HepG2 (cell line): ENCODE data around the gene F13B. TPM values are rescaled to one million over a fixed set of nuclear protein-coding genes. Genes with fewer than 3 reads are reported as not detected.
"Not testable (repeated sequence)": the region's sequence is repeated elsewhere in the genome, so short reads cannot be mapped to it uniquely, and the experiment has no call there.

Experiments
- ATAC-seq: fragments of 200-7000 bp; cut with Tn5 transposase; 3 replicates; pipeline ENCODE4 v1.9.1; 2020; ENCODE audit warnings: mild to moderate bottlenecking, moderate library complexity
- BruUV-seq: library from RNA; stranded (reverse); fragments of 400-500 nt; replicated peaks from 2 replicates; lab custom pipeline; 2021; lab: Mats Ljungman, UMichigan
- CTCF ChIA-PET: fragments of 300-600 bp; formaldehyde crosslinking; extraction: SDS; loops from one replicate; lab custom pipeline; 2021; ENCODE audit warnings: low total read pairs, inconsistent platforms, low intra/inter-chr PET ratio; lab: Yijun Ruan, JAX
- POLR2A ChIA-PET: fragments of 350-600 bp; sonication (Branson Sonifier 250); formaldehyde crosslinking; loops from one replicate; lab custom pipeline; 2020; ENCODE audit warnings: antibody characterized with exemption, inconsistent platforms; lab: Yijun Ruan, JAX
- DNase-seq: peaks from one replicate; pipeline ENCODE4 v3.0.0-alpha.2; 2015; ENCODE audit warnings: low spot score
- FAIRE-seq: peaks from 3 replicates; lab custom pipeline; 2011; peaks lifted over from hg19 to GRCh38; lab: Jason Lieb, UNC
- H2AFZ ChIP-seq: one replicate; pipeline ENCODE4 v1.6.1; 2011; ENCODE audit warnings: low read length, inconsistent platforms
- H3K27ac ChIP-seq: fragments of 300-600 bp; 3 replicates; pipeline ENCODE4 v1.8.0; 2011; ENCODE audit warnings: mixed run types, mild to moderate bottlenecking, mixed read lengths, low read length, inconsistent platforms; ENCODE audit not compliant: insufficient read depth; ENCODE audit errors: extremely low read length
- H3K27me3 ChIP-seq, 2 experiments: fragments of 200-600 bp in 1 of 2; 2 replicates in 1 of 2; 3 replicates in 1 of 2; pipeline versions ENCODE4 v1.6.0 to v1.8.0; 2011; ENCODE audit warnings: low read length in 2 of 2, mild to moderate bottlenecking in 2 of 2, moderate library complexity in 2 of 2, inconsistent platforms in 1 of 2; ENCODE audit not compliant: insufficient read depth in 2 of 2, control insufficient read depth in 1 of 2
- H3K36me3 ChIP-seq, 2 experiments: fragments of 200-600 bp in 1 of 2; replicated peaks in 1 of 2; 2 replicates in 1 of 2; 3 replicates in 1 of 2; pipeline versions ENCODE4 v1.5.1 to v1.8.0; 2011; ENCODE audit warnings: low read length in 2 of 2, inconsistent platforms in 1 of 2; ENCODE audit not compliant: insufficient read depth in 2 of 2, control insufficient read depth in 1 of 2
- H3K4me1 ChIP-seq: 2 replicates; pipeline ENCODE4 v1.5.1; 2012; ENCODE audit warnings: low read length, inconsistent platforms; ENCODE audit not compliant: insufficient read depth
- H3K4me2 ChIP-seq: 2 replicates; pipeline ENCODE4 v1.6.0; 2011; ENCODE audit warnings: low read depth, low read length, inconsistent platforms
- H3K4me3 ChIP-seq, 3 experiments: fragments of 200-600 bp in 1 of 3; sonication (generic), shearing (Covaris generic) in 1 of 3; replicated peaks in 1 of 3; 2 replicates each; pipeline ENCODE4 v1.5.1; 2011 to 2016; ENCODE audit warnings: low read length in 3 of 3, inconsistent platforms in 2 of 3, low read depth in 2 of 3, mild to moderate bottlenecking in 2 of 3, control low read depth in 1 of 3, mixed read lengths in 1 of 3; ENCODE audit not compliant: insufficient read depth in 1 of 3
- H3K79me2 ChIP-seq: one replicate; pipeline ENCODE4 v1.6.1; 2011; ENCODE audit warnings: low read length, inconsistent platforms; ENCODE audit not compliant: insufficient read depth
- H3K9ac ChIP-seq: 2 replicates; pipeline ENCODE4 v1.6.0; 2011; ENCODE audit warnings: mild to moderate bottlenecking, low read depth, low read length, inconsistent platforms; ENCODE audit not compliant: insufficient read depth
- H3K9me3 ChIP-seq: 2 replicates; pipeline ENCODE4 v1.5.1; 2012; ENCODE audit warnings: mild to moderate bottlenecking, low read length
- H4K20me1 ChIP-seq: 2 replicates; pipeline ENCODE4 v1.6.0; 2011; ENCODE audit warnings: inconsistent platforms, mild to moderate bottlenecking, low read length, moderate library complexity; ENCODE audit not compliant: insufficient read depth
- FOXP1 ChIP-seq, 2 experiments: fragments of 450-650 bp in 1 of 2; IDR thresholded peaks; 2 replicates each; pipeline ENCODE4 v1.6.1; 2017 to 2018; ENCODE audit warnings: antibody characterized with exemption in 1 of 2
- GMEB2 ChIP-seq: IDR thresholded peaks from 2 replicates; pipeline ENCODE4 v1.6.1; 2016; ENCODE audit warnings: missing biosample characterization, missing genetic modification reagents, low read depth
- GPN1 ChIP-seq: sonication (generic); formaldehyde crosslinking; IDR thresholded peaks from 2 replicates; pipeline ENCODE4 v1.5.1; 2020; ENCODE audit warnings: missing genetic modification reagents, borderline replicate concordance
- GZF1 ChIP-seq: sonication (generic); formaldehyde crosslinking; IDR thresholded peaks from 2 replicates; pipeline ENCODE4 v1.5.1; 2020; ENCODE audit warnings: mild to moderate bottlenecking, missing genetic modification reagents
- PCBP1 ChIP-seq: fragments of 200-400 bp; formaldehyde crosslinking; IDR thresholded peaks from 2 replicates; pipeline ENCODE4 v1.6.1; 2017; ENCODE audit warnings: mild to moderate bottlenecking, low read depth, low read length, borderline replicate concordance
- RBM39 ChIP-seq: fragments of 200-400 bp; formaldehyde crosslinking; IDR thresholded peaks from one replicate; pipeline ENCODE4 v1.6.1; 2018; ENCODE audit warnings: antibody characterized with exemption, mild to moderate bottlenecking, low read depth, low read length; ENCODE audit not compliant: poor library complexity, severe bottlenecking
- SP1 ChIP-seq, 2 experiments: fragments of 450-650 bp in 1 of 2; sonication (generic) in 1 of 2; formaldehyde crosslinking in 1 of 2; IDR thresholded peaks; 2 replicates each; pipeline versions ENCODE4 v1.4.0 to v1.6.1; 2016 to 2020; ENCODE audit warnings: missing genetic modification reagents in 1 of 2
- STAT5B ChIP-seq: sonication (generic); formaldehyde crosslinking; IDR thresholded peaks from 2 replicates; pipeline ENCODE4 v1.4.0; 2020; ENCODE audit warnings: missing genetic modification reagents
- TAF1 ChIP-seq: sonication (generic); formaldehyde crosslinking; IDR thresholded peaks from 2 replicates; pipeline ENCODE4 v1.4.0; 2020; ENCODE audit warnings: missing genetic modification reagents
- TARDBP ChIP-seq: sonication (generic); formaldehyde crosslinking; IDR thresholded peaks from 2 replicates; pipeline ENCODE4 v1.8.0; 2022; ENCODE audit warnings: mild to moderate bottlenecking, missing genetic modification reagents
- ZBTB21 ChIP-seq: sonication (generic); formaldehyde crosslinking; IDR thresholded peaks from 2 replicates; pipeline ENCODE4 v1.4.0; 2020; ENCODE audit warnings: missing genetic modification reagents
- ZBTB38 ChIP-seq: sonication (generic); formaldehyde crosslinking; IDR thresholded peaks from 2 replicates; pipeline ENCODE4 v1.5.1; 2020; ENCODE audit warnings: mild to moderate bottlenecking, missing genetic modification reagents
- ZNF235 ChIP-seq: sonication (generic); formaldehyde crosslinking; IDR thresholded peaks from 2 replicates; pipeline ENCODE4 v1.8.1; 2023; ENCODE audit warnings: mild to moderate bottlenecking, missing genetic modification reagents, borderline replicate concordance
- ZNF558 ChIP-seq: sonication (generic); formaldehyde crosslinking; IDR thresholded peaks from 2 replicates; pipeline ENCODE4 v1.9.0; 2022; ENCODE audit warnings: mild to moderate bottlenecking, missing genetic modification reagents, borderline replicate concordance
- ZNF629 ChIP-seq: sonication (generic); formaldehyde crosslinking; conservative IDR thresholded peaks from 2 replicates; pipeline ENCODE4 v1.5.0; 2020; ENCODE audit warnings: missing genetic modification reagents
- ZNF781 ChIP-seq: sonication (generic); formaldehyde crosslinking; IDR thresholded peaks from 2 replicates; pipeline ENCODE4 v1.5.1; 2020; ENCODE audit warnings: borderline replicate concordance, mild to moderate bottlenecking, missing genetic modification reagents; ENCODE audit errors: not compliant biosample characterization
- ZNF841 ChIP-seq: sonication (generic); formaldehyde crosslinking; IDR thresholded peaks from 2 replicates; pipeline ENCODE4 v1.8.1; 2023; ENCODE audit warnings: missing genetic modification reagents, borderline replicate concordance
- WGBS: methylation state at CpG from one replicate; pipeline ENCODE4 v1.1.6; 2017; ENCODE audit warnings: low lambda C conversion rate; 5-methylcytosine and 5-hydroxymethylcytosine counted together
- in situ Hi-C: cut with HindIII; loops from 2 replicates; pipeline ENCODE4 v1.10.0; 2017; ENCODE audit warnings: low pct_unique_long_range_greater_than_20kb; ENCODE audit not compliant: extremely low pct_ligation_motif_present
- intact Hi-C: fragments of 100-400 bp; cut with micrococcal nuclease; formaldehyde crosslinking; loops from one replicate; pipeline ENCODE4 v1.10.0; 2022; ENCODE audit not compliant: unreplicated experiment
- polyA plus RNA-seq, 8 experiments: library from polyadenylated mRNA; depleted of rRNA in 3 of 8; stranded (reverse) in 7 of 8; unstranded in 1 of 8; fragments of >200 nt; fragmentation: Illumina TruSeq in 4 of 8; extraction: Trizol in 4 of 8; gene quantifications; 2 replicates each; pipeline versions ENCODE4 v1.2.1 to v1.2.3, GENCODE V29; 2011 to 2016; ENCODE audit warnings: low read depth in 4 of 8, missing spikeins in 1 of 8, mixed read lengths in 1 of 8; ENCODE audit not compliant: insufficient read depth in 1 of 8
- total RNA-seq, 5 experiments: library from RNA; depleted of rRNA; stranded (reverse); fragments of >200 nt; fragmentation: Illumina TruSeq; extraction: Trizol; gene quantifications; 2 replicates each; pipeline ENCODE4 v1.2.3, GENCODE V29; 2016; ENCODE audit warnings: low read depth in 1 of 5

The F13B gene
- total and polyA plus RNA-seq, 2 of the 13 experiments (the other 11 are each of a cell fraction or from before 2014, with no cell fraction given), result 0.41 to 2.7 TPM

GRCh38 chr1:197036861-197037260 lies 30.2 kb downstream of the F13B start:
- BruUV-seq, result no TSS peak
- Histone ChIP-seq H3K79me2 (no peaks in the 10 kb centered on the region), H3K9ac (no peak overlapping the region), H2AFZ (no peak overlapping the region), H3K9me3 (no peaks in the 10 kb centered on the region), H3K36me3 (no peaks in the 10 kb centered on the region), H3K4me3 (no peak overlapping the region), H3K27me3 (no peaks in the 10 kb centered on the region)
- no peak for DNase-seq
- POLR2A ChIA-PET, result no interaction called here
- ATAC-seq, result no peak
- TF ChIP-seq ZNF781, result no peak
- no peak for TF ChIP-seq TAF1 (CRISPR knock-in tag)
- no peak for TF ChIP-seq PCBP1
- no peak for TF ChIP-seq ZNF841
- TF ChIP-seq ZBTB38 (CRISPR knock-in tag), result no peak
- no peak for TF ChIP-seq GPN1 (CRISPR knock-in tag)
- TF ChIP-seq RBM39, result no peak
- no peak for TF ChIP-seq GZF1
- no peak for TF ChIP-seq FOXP1 (IDR thresholded peaks at IDR 0.05)
- no peak for TF ChIP-seq FOXP1 (CRISPR knock-in tag; IDR thresholded peaks at IDR 0.05)
- TF ChIP-seq TARDBP (CRISPR knock-in tag), result no peak
- no peak for TF ChIP-seq ZNF558 (CRISPR knock-in tag)
- TF ChIP-seq GMEB2 (CRISPR knock-in tag), result no peak
- no peak for TF ChIP-seq STAT5B (CRISPR knock-in tag)
- TF ChIP-seq ZBTB21 (CRISPR knock-in tag), result no peak
- TF ChIP-seq ZNF235, result no peak
- no peak for TF ChIP-seq ZNF629
- no peak for TF ChIP-seq SP1 (IDR thresholded peaks at IDR 0.05)
- TF ChIP-seq SP1 (CRISPR knock-in tag; IDR thresholded peaks at IDR 0.05), result no peak
- TF ChIP-seq, all 625 proteins: peak for 0
- H3K4me2 ChIP-seq, result no peak overlapping the region
- no peaks in the 10 kb centered on the region for H3K4me1 ChIP-seq
- CTCF ChIA-PET, result no interaction called here
- 77% methylated on average over 3 of the region's 3 CpGs for WGBS
- intact Hi-C loops (no loop called here), in situ Hi-C loops (no loop called here)
- FAIRE-seq, result no peak
- no peaks in the 10 kb centered on the region for H4K20me1 ChIP-seq
- no peak overlapping the region for H3K27ac ChIP-seq

- 34% methylated on average over 6 of the region's 6 CpGs for WGBS
- H3K79me2 ChIP-seq, H3K4me2 ChIP-seq, DNase-seq, CTCF ChIA-PET, H3K36me3 ChIP-seq, FAIRE-seq, H3K4me3 ChIP-seq, BruUV-seq, H3K4me1 ChIP-seq, in situ Hi-C loops, POLR2A ChIA-PET, H2AFZ ChIP-seq, H3K27ac ChIP-seq, intact Hi-C loops, ATAC-seq, H3K9ac ChIP-seq, H3K27me3 ChIP-seq, H3K9me3 ChIP-seq, H4K20me1 ChIP-seq: not testable (repeated sequence)
Measured at GRCh38 chr1:197034631-197035339, 32.3 kb downstream of the F13B start.
